Cerebellar nuclear complex (tissue), 1 donor: ENCODE results near the gene EIF2B1.
A peak's percentile ranks its signal among the peaks of the same experiment; 100 is the strongest.

ENCODE experiments used
- DNase-seq, 2 experiments: peaks; one replicate each; lab custom pipeline; 2025; lab: John Stamatoyannopoulos, UW

EIF2B1 gene

GRCh38 chr12:123633379-123634141 is at the start of gene EIF2B1, which contains the start of gene GTF2H3:
EIF2B1 (minus strand) TSS chr12:123633686; CDS start chr12:123633557, 129 bp downstream.
GTF2H3 (plus strand) TSS chr12:123633829; CDS start chr12:123633860, 31 bp downstream.
- DNase-seq, result peak; percentile 20 to 85

GRCh38 chr12:123681605-123682004 is 48.1 kb upstream of the EIF2B1 start:
- DNase-seq, result no peak

GRCh38 chr12:123678981-123679380 is 45.5 kb upstream of the EIF2B1 start:
- DNase-seq, result no peak

- no peak for DNase-seq
Measured at GRCh38 chr12:123676616-123677320, 43.3 kb upstream of the EIF2B1 start.

GRCh38 chr12:123675436-123675835 is 42.0 kb upstream of the EIF2B1 start:
- DNase-seq, result no peak

GRCh38 chr12:123671876-123672275 is 38.4 kb upstream of the EIF2B1 start:
- DNase-seq, result no peak

- DNase-seq, result peak in 1 of 2 experiments; percentile 91
Measured at GRCh38 chr12:123670882-123671728, 37.6 kb upstream of the EIF2B1 start, which contains the start of gene TCTN2. TCTN2 (plus strand) TSS chr12:123671113; CDS start chr12:123671241, 128 bp downstream.

GRCh38 chr12:123667771-123668170 is 34.3 kb upstream of the EIF2B1 start:
- no peak for DNase-seq

GRCh38 chr12:123659996-123660727 is 26.7 kb upstream of the EIF2B1 start:
- no peak for DNase-seq

GRCh38 chr12:123657211-123657610 is 23.7 kb upstream of the EIF2B1 start:
- DNase-seq, result no peak

GRCh38 chr12:123656392-123656791 is 22.9 kb upstream of the EIF2B1 start:
- no peak for DNase-seq

- DNase-seq, result no peak
Measured at GRCh38 chr12:123655420-123655819, 21.9 kb upstream of the EIF2B1 start.

GRCh38 chr12:123654129-123654701 is 20.7 kb upstream of the EIF2B1 start:
- no peak for DNase-seq

- DNase-seq, result no peak
Measured at GRCh38 chr12:123648401-123648800, 14.9 kb upstream of the EIF2B1 start.

- DNase-seq, result peak; percentile 30 to 49
Measured at GRCh38 chr12:123645878-123646277, 12.4 kb upstream of the EIF2B1 start.

- no peak for DNase-seq
Measured at GRCh38 chr12:123645380-123645779, 11.9 kb upstream of the EIF2B1 start.

GRCh38 chr12:123643911-123644310 is 10.4 kb upstream of the EIF2B1 start:
- DNase-seq, result no peak

- no peak for DNase-seq
Measured at GRCh38 chr12:123634142-123634561, 666 bp upstream of the EIF2B1 start.

GRCh38 chr12:123621619-123622530 is 11.6 kb downstream of the EIF2B1 start:
- DNase-seq, result no peak

- no peak for DNase-seq
Measured at GRCh38 chr12:123621101-123621500, 12.4 kb downstream of the EIF2B1 start.
